ENCODE results near the gene TECTA.

GRCh38 chr11:121235057-121235456 is 134.0 kb downstream of the TECTA start:
- TF ChIP-seq CTCF (IDR thresholded peaks at IDR 0.05): no peak
- TF ChIP-seq POLR2A (IDR thresholded peaks at IDR 0.05): no peak

All from heart left ventricle (tissue), 13 donors.